Ovary (tissue), 3 donors: ENCODE measurements around the gene SYNJ1.

Source experiments
- EP300 ChIP-seq: sonication (generic); formaldehyde crosslinking; IDR thresholded peaks from one replicate; pipeline ENCODE4 v1.6.1; 2017; ENCODE audit warnings: antibody characterized with exemption
- TF ChIP-seq, protein P1 (sequence below), 3 donors: fragments of 450-650 bp in 2 of 3; fragments of 200-600 bp in 1 of 3; IDR thresholded peaks; one replicate each; pipeline versions ENCODE4 v1.5.1 to v1.8.0; 2016 to 2022; ENCODE audit warnings: antibody characterized with exemption in 3 of 3, mild to moderate bottlenecking in 1 of 3
- donor health status: DM: no; HTN: no; CAD: no.

- TF ChIP-seq, protein P1, sequence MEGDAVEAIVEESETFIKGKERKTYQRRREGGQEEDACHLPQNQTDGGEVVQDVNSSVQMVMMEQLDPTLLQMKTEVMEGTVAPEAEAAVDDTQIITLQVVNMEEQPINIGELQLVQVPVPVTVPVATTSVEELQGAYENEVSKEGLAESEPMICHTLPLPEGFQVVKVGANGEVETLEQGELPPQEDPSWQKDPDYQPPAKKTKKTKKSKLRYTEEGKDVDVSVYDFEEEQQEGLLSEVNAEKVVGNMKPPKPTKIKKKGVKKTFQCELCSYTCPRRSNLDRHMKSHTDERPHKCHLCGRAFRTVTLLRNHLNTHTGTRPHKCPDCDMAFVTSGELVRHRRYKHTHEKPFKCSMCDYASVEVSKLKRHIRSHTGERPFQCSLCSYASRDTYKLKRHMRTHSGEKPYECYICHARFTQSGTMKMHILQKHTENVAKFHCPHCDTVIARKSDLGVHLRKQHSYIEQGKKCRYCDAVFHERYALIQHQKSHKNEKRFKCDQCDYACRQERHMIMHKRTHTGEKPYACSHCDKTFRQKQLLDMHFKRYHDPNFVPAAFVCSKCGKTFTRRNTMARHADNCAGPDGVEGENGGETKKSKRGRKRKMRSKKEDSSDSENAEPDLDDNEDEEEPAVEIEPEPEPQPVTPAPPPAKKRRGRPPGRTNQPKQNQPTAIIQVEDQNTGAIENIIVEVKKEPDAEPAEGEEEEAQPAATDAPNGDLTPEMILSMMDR (IDR thresholded peaks at IDR 0.05), result no peak
- no peak for TF ChIP-seq EP300
These were observed 12.1 kb upstream of the SYNJ1 start for GRCh38 chr21:32739946-32740345.
